Measurements from ENCODE around the gene PTPRM.

- TF ChIP-seq POLR2AphosphoS5 (IDR thresholded peaks at IDR 0.05) (no peak), EZH2 (IDR thresholded peaks at IDR 0.05; ENCODE audit: borderline replicate concordance, insufficient read depth, low read length, poor library complexity, severe bottlenecking) (no peak)
These were observed 860.2 kb downstream of the PTPRM start for GRCh38 chr18:8427339-8427738.
